Fibroblast of gingiva (primary cell): Measurements from ENCODE around the gene GALNT1.

Experiments used
- DNase-seq: peaks from one replicate; pipeline ENCODE4 v3.0.0-alpha.2; 2011; ENCODE audit warnings: low read depth

The GALNT1 gene

GRCh38 chr18:35582899-35583558 lies 1.5 kb downstream of the GALNT1 start:
- DNase-seq = no peak

GRCh38 chr18:35584735-35585134 lies 3.2 kb downstream of the GALNT1 start:
- DNase-seq = no peak

GRCh38 chr18:35585608-35586007 lies 4.1 kb downstream of the GALNT1 start:
- no peak for DNase-seq

GRCh38 chr18:35588122-35588521 lies 6.6 kb downstream of the GALNT1 start:
- no peak for DNase-seq

- no peak for DNase-seq
Observed at GRCh38 chr18:35588995-35589394, 7.5 kb downstream of the GALNT1 start.

GRCh38 chr18:35589546-35589945 lies 8.0 kb downstream of the GALNT1 start:
- DNase-seq = no peak

GRCh38 chr18:35590935-35591334 lies 9.4 kb downstream of the GALNT1 start:
- no peak for DNase-seq

GRCh38 chr18:35592298-35592697 lies 10.8 kb downstream of the GALNT1 start:
- DNase-seq = no peak

GRCh38 chr18:35593859-35594258 lies 12.3 kb downstream of the GALNT1 start:
- DNase-seq = no peak

- no peak for DNase-seq
Observed at GRCh38 chr18:35597758-35598157, 16.2 kb downstream of the GALNT1 start.

- no peak for DNase-seq
Observed at GRCh38 chr18:35602193-35602820, 20.8 kb downstream of the GALNT1 start.

- DNase-seq = no peak
Observed at GRCh38 chr18:35603008-35603407, 21.5 kb downstream of the GALNT1 start.

- DNase-seq = no peak
Observed at GRCh38 chr18:35603528-35603927, 22.0 kb downstream of the GALNT1 start.

- DNase-seq = no peak
Observed at GRCh38 chr18:35604369-35604768, 22.8 kb downstream of the GALNT1 start.

GRCh38 chr18:35605686-35606417 lies 24.3 kb downstream of the GALNT1 start:
- DNase-seq = no peak

GRCh38 chr18:35609236-35609635 lies 27.7 kb downstream of the GALNT1 start:
- DNase-seq = no peak

GRCh38 chr18:35610089-35610488 lies 28.5 kb downstream of the GALNT1 start:
- no peak for DNase-seq

GRCh38 chr18:35610724-35611123 lies 29.2 kb downstream of the GALNT1 start:
- DNase-seq = no peak

- DNase-seq = no peak
Observed at GRCh38 chr18:35611518-35611917, 30.0 kb downstream of the GALNT1 start.

- DNase-seq = no peak
Observed at GRCh38 chr18:35616074-35616473, 34.5 kb downstream of the GALNT1 start.

- DNase-seq = peak; percentile 70
Observed at GRCh38 chr18:35616664-35617423, 35.3 kb downstream of the GALNT1 start.

- no peak for DNase-seq
Observed at GRCh38 chr18:35617865-35618264, 36.3 kb downstream of the GALNT1 start.

- no peak for DNase-seq
Observed at GRCh38 chr18:35618289-35618688, 36.7 kb downstream of the GALNT1 start.
